ENCODE data around the gene GARIN3. TPM values are rescaled to one million over a fixed set of nuclear protein-coding genes. Genes with fewer than 3 reads are reported as not detected.

Gene GARIN3
- total RNA-seq, 2 experiments from 2014 or later = not detected

DNA sequence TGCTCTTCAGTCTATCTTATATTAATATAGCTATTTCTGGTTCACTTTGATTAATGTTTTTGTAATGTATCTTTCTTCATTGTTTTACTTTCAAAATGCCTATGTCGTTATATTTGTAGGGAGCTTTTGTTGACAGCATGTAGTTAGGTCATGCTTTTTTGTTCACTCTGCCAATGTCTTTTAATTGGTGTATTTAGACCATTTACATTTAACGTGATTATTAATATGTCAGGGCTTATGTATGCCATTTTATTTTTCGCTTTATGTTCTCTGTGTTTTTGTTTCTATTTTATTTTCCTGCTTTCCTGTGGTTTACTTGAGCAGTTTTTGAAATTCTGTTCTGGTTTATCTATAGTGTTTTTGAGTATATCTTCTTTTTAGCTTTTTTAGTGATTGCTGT is 10.8 kb downstream of the GARIN3 start:
- no peak overlapping the region for H3K27ac ChIP-seq (ENCODE audit: low read depth, low read length, poor library complexity, severe bottlenecking)

DNA sequence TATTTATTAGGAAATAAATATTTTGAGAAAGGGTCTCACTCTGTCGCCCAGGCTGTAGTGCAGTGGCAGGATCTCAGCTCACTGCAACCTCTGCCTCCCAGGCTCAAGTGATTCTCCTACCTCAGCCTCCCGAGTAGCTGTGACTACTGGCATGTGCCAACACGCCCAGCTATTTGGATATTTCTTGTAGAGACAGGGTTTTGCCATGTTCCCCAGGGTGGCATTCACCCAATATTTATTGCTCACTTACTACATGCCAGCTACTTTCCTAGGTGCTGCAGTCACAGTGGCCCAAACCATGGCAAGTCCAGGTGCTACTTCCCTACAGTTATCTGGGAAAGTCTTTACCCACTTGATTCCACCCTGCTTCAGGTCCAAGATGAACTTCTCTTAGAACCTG is 15.1 kb downstream of the GARIN3 start:
- DNase-seq (ENCODE audit: low spot score) = no peak
- no peaks in the 10 kb centered on the region for H3K79me2 ChIP-seq (ENCODE audit: insufficient read depth, low read depth, low read length)
- no peak overlapping the region for H2AFZ ChIP-seq (ENCODE audit: low read length)
- TF ChIP-seq, protein P1, sequence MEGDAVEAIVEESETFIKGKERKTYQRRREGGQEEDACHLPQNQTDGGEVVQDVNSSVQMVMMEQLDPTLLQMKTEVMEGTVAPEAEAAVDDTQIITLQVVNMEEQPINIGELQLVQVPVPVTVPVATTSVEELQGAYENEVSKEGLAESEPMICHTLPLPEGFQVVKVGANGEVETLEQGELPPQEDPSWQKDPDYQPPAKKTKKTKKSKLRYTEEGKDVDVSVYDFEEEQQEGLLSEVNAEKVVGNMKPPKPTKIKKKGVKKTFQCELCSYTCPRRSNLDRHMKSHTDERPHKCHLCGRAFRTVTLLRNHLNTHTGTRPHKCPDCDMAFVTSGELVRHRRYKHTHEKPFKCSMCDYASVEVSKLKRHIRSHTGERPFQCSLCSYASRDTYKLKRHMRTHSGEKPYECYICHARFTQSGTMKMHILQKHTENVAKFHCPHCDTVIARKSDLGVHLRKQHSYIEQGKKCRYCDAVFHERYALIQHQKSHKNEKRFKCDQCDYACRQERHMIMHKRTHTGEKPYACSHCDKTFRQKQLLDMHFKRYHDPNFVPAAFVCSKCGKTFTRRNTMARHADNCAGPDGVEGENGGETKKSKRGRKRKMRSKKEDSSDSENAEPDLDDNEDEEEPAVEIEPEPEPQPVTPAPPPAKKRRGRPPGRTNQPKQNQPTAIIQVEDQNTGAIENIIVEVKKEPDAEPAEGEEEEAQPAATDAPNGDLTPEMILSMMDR (conservative IDR thresholded peaks at IDR 0.05; ENCODE audit: low read length) = no peak
- no peak for TF ChIP-seq EZH2phosphoT487 (IDR thresholded peaks at IDR 0.05; ENCODE audit: borderline replicate concordance, low read depth, low read length)
- CTCF ChIA-PET (ENCODE audit: unreplicated experiment) = no interaction called here
- H3K9me2 ChIP-seq (ENCODE audit: insufficient read depth, low read length) = no peaks in the 10 kb centered on the region
- intact Hi-C loops (cut with micrococcal nuclease; ENCODE audit: unreplicated experiment) = no loop called here
- no TSS peak for BruUV-seq (replicated peaks)
- H4K20me1 ChIP-seq (ENCODE audit: insufficient read depth, low read length) = no peaks in the 10 kb centered on the region
- POLR2A ChIA-PET = no interaction called here
- H3K4me1 ChIP-seq (ENCODE audit: insufficient read depth, low read length, poor library complexity, severe bottlenecking) = no peaks in the 10 kb centered on the region
- no peaks in the 10 kb centered on the region for H3K9me3 ChIP-seq (ENCODE audit: low read length)
- no peak overlapping the region for H3K27ac ChIP-seq (ENCODE audit: low read depth, low read length, poor library complexity, severe bottlenecking)
- no peaks in the 10 kb centered on the region for H3K36me3 ChIP-seq (ENCODE audit: insufficient read depth, low read length)
- H3K4me2 ChIP-seq (ENCODE audit: low read length) = no peak overlapping the region
- no peak overlapping the region for H3K4me3 ChIP-seq (ENCODE audit: low read depth, low read length, poor library complexity, severe bottlenecking)

More for the DNA sequence above, 10.8 kb downstream of the GARIN3 start:
- no peaks in the 10 kb centered on the region for H4K20me1 ChIP-seq (ENCODE audit: insufficient read depth, low read length)
- H3K4me1 ChIP-seq (ENCODE audit: insufficient read depth, low read length, poor library complexity, severe bottlenecking) = no peaks in the 10 kb centered on the region
- intact Hi-C loops (cut with micrococcal nuclease; ENCODE audit: unreplicated experiment) = no loop called here
- H2AFZ ChIP-seq (ENCODE audit: low read length) = no peak overlapping the region
- TF ChIP-seq, protein P1 (conservative IDR thresholded peaks at IDR 0.05; ENCODE audit: low read length) = no peak
- no peak for TF ChIP-seq EZH2phosphoT487 (IDR thresholded peaks at IDR 0.05; ENCODE audit: borderline replicate concordance, low read depth, low read length)
- no peak overlapping the region for H3K4me3 ChIP-seq (ENCODE audit: low read depth, low read length, poor library complexity, severe bottlenecking)
- H3K9me3 ChIP-seq (ENCODE audit: low read length) = no peaks in the 10 kb centered on the region
- no peak for DNase-seq (ENCODE audit: low spot score)
- H3K9me2 ChIP-seq (ENCODE audit: insufficient read depth, low read length) = no peaks in the 10 kb centered on the region
- H3K4me2 ChIP-seq (ENCODE audit: low read length) = no peak overlapping the region
- BruUV-seq (replicated peaks) = no TSS peak
- H3K79me2 ChIP-seq (ENCODE audit: insufficient read depth, low read depth, low read length) = no peaks in the 10 kb centered on the region
- no peaks in the 10 kb centered on the region for H3K36me3 ChIP-seq (ENCODE audit: insufficient read depth, low read length)
- ChIA-PET CTCF (ENCODE audit: unreplicated experiment) (no interaction called here), POLR2A (interaction anchor here (0.6 to 2.9 kb wide), 3 partner anchors 12 to 66 kb away, joined by 4 to 7 read pairs (median 7); partner anchors contain the start of gene MED7)

DNA sequence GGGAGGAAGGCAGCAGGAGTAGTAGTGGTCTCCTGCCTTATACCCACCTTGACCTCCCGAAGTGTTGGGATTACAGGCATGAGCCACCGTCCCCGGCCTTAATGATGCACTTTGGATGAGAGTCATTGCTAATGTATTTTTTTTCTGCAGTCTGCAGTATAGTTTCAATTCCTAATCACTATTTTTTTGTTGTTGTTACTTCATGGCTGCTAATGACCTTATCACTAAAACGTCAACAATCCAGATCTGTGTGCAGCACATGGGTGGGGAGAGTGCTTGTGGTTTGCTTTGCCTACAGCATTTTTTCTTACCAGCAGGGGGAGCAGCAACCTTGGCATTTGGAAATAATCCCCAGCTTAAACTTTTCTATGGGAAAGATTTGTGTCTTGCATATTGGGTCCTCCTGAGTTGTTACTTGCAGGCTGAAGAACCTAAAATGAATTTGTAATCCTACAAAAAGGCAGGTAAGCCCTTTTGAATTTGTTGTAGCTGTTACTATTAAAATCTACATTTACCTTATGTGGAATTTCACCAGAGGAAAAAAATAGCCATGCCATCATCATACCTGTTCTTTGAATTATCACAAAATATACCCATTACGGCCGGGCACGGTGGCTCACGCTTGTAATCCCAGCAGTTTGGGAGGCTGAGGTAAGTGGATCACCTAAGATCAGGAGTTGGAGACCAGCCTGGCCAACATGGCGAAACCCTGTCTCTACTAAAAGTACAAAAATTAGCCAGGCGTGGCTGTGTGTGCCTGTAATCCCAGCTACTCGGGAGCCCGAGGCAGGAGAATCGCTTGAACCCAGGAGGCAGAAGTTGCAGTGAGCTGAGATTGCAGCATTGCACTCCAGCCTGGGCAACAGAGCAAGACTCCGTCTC is 17.1 kb downstream of the GARIN3 start:
- TF ChIP-seq, protein P1 (conservative IDR thresholded peaks at IDR 0.05; ENCODE audit: low read length) = peak; percentile 98
- TF ChIP-seq EZH2phosphoT487 (IDR thresholded peaks at IDR 0.05; ENCODE audit: borderline replicate concordance, low read depth, low read length) = no peak
- CTCF ChIA-PET (ENCODE audit: unreplicated experiment) = no interaction called here
- Histone ChIP-seq H3K36me3 (ENCODE audit: insufficient read depth, low read length) (no peaks in the 10 kb centered on the region), H3K4me1 (ENCODE audit: insufficient read depth, low read length, poor library complexity, severe bottlenecking) (no peaks in the 10 kb centered on the region), H3K27ac (ENCODE audit: low read depth, low read length, poor library complexity, severe bottlenecking) (no peak overlapping the region), H3K4me3 (ENCODE audit: low read depth, low read length, poor library complexity, severe bottlenecking) (no peak overlapping the region), H4K20me1 (ENCODE audit: insufficient read depth, low read length) (no peaks in the 10 kb centered on the region), H2AFZ (ENCODE audit: low read length) (no peak overlapping the region), H3K79me2 (ENCODE audit: insufficient read depth, low read depth, low read length) (no peaks in the 10 kb centered on the region), H3K9me3 (ENCODE audit: low read length) (no peaks in the 10 kb centered on the region), H3K4me2 (ENCODE audit: low read length) (no peak overlapping the region), H3K9me2 (ENCODE audit: insufficient read depth, low read length) (no peaks in the 10 kb centered on the region)
- POLR2A ChIA-PET = no interaction called here
- no TSS peak for BruUV-seq (replicated peaks)
- peak; percentile 78 for DNase-seq (ENCODE audit: low spot score)
- intact Hi-C loops (cut with micrococcal nuclease; ENCODE audit: unreplicated experiment) = loop anchor here (1.0 to 10.0 kb wide), 5 partner anchors 104 to 594 kb away; partner anchors contain the start of gene LSM11

Data from OCI-LY7 (cell line).